GM21390 (cell line): ENCODE results near the gene GATAD2B.

Experiments
- ATAC-seq: cut with Tn5 transposase; IDR thresholded peaks from one replicate; pipeline ENCODE4 v1.9.1; 2021; ENCODE audit not compliant: unreplicated experiment

GATAD2B gene

DNA sequence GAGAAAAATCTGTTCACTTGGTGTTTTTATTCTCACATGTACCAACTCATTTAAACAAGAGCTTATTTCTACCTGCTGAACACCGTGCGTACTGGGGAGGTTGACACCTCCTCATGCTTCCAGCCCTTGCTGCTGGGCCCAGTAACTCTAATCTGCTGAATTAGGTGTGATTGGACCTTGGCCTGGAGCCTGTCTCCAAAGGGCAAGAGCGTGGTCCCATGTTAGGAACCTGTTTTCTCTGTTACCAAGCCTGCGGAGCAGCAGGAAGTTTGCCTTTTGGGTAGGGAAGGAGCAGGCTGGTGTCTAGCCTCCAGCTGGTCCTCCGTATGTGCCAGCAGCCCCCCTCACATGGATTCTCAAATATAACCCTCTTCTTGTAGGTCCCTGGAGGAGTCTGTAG is 158.5 kb downstream of the GATAD2B start:
- ATAC-seq: no peak

DNA sequence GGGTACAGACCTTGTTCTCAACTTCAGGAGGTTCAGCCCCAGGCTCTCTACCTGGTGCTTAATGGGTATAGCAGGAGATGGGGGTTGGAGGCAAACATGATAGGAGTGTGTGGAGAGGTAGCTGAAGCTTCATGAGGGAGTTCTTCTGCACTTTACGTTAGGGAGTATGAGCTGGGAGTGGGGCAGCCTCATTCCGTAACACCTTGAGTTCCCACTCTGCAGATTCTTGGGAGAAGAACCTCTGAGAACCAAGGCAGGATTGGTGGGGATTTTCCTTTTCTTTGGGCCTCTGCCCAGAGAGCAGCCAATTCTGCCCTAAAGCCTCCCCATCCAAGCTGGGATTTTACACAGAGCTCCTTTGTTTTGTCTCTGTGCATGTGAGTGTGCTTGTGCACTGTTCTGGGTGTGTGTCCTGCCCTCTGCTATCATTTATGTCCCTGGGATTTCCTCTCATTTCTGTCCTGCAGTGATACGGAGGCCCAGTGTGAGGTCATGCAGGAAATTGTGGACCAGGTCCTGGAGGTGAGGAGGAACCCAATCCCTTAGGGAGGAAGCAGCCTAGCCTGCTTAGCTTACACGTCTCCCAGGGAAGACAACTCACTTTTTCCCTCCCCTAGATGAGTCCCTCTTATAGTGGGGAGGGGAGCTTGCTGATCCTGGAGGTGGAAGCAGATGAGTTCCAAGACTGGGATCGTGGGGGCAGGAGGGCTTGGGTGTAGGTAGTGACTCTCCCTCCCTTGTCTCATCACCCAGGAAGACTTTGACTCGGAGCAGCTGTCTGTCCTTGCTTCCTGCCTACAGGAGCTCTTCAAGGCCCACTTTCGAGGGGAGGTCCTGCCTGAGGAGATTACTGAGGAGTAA is 159.2 kb downstream of the GATAD2B start:
- ATAC-seq: no peak

DNA sequence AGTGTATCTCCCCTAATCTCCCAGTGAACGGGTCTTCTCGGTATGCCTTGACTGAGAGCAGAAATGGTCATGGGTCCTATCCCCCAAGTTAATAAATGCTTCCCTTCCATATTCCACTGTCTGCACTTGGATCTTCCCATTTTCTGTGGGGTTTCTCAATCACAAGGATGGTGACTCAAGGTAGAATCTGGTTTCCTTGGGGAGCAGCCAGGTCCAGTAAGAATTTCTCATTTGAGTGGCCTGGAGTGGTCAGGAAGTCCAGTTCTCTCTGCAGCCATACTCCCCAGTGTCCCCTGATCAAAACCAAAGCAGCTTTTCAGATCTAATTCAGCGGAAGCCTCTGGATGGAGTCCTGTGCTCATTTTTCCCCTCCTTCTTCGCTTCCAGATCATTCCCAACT is 162.3 kb downstream of the GATAD2B start:
- ATAC-seq: no peak
